Activated CD8-positive, alpha-beta memory T cell treated with anti-CD3 and anti-CD28 coated beads for 4 hours (primary cell): ENCODE measurements around the gene SHANK3.

ENCODE experiments used
- DNase-seq, 2 donors: peaks; one replicate each; pipeline ENCODE4 v3.0.0-alpha.2; 2020; ENCODE audit warnings: low read depth in 2 of 2

The SHANK3 gene

GRCh38 chr22:50678218-50678650 is 5.6 kb downstream of the SHANK3 start:
- no peak for DNase-seq

- no peak for DNase-seq
Observed at GRCh38 chr22:50678651-50679521, 6.3 kb downstream of the SHANK3 start.

GRCh38 chr22:50683086-50683993 is 10.7 kb downstream of the SHANK3 start:
- no peak for DNase-seq

DNA sequence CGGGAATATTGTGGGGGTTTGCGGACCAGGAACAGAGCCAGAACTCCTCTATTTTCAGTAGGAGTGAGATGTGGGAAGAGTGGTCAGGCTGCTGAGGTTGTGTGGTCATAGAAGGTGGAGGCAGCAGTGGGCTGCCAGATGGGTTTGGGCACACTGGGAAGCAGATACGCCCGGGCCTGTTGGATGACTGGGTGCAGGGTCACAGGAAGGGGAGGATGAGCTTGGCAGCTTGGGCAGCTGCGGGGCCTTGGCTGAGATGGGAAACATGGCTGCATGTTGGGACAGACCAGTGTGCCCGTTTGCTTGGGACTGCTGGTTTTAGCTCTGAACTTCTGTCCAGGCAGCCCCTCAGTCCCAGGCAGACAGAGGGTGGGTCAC is 11.4 kb downstream of the SHANK3 start:
- no peak for DNase-seq

DNA sequence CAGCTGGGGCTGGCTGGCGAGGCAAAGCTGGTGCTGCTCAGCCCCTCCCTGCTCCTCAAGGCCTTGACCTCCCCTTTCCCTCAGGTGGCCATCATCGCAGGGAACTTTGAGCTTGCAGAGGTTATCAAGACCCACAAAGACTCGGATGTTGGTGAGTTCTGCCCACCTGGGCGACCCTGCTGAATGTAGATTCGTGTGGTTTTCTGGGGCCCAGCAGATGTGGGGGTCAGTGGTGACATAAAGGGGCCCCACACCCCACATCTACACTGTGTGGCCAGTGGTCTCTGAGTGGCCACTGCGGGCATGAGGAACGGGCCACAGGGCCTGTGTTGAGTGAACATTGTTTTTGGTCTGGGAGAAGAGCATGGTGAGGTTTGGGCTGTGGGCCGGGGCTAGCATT is 11.9 kb downstream of the SHANK3 start:
- DNase-seq = no peak

- no peak for DNase-seq
Observed at GRCh38 chr22:50684986-50685385, 12.4 kb downstream of the SHANK3 start.

DNA sequence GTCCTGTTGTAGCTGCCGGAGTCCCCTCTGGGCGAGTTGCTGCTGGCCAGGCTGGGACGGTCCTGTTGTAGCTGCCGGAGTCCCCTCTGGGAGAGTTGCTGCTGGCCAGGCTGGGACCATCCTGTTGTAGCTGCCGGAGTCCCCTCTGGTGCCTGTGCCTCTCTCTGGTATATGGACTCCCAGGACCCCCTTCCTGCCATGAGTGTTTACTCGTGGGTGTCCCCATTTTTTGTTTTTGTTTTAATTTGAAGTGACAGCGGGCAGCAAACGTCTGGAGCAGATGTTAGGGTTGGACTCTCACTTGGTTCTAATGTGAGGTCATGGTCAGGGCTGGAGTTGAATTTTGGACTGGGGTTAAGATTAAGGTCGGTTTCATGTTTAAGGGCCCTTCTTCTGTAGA is 14.2 kb downstream of the SHANK3 start:
- DNase-seq = no peak

- DNase-seq = no peak
Observed at GRCh38 chr22:50687829-50688228, 15.2 kb downstream of the SHANK3 start.

GRCh38 chr22:50688448-50688847 is 15.8 kb downstream of the SHANK3 start:
- no peak for DNase-seq

GRCh38 chr22:50691521-50691920 is 18.9 kb downstream of the SHANK3 start:
- DNase-seq = no peak

DNA sequence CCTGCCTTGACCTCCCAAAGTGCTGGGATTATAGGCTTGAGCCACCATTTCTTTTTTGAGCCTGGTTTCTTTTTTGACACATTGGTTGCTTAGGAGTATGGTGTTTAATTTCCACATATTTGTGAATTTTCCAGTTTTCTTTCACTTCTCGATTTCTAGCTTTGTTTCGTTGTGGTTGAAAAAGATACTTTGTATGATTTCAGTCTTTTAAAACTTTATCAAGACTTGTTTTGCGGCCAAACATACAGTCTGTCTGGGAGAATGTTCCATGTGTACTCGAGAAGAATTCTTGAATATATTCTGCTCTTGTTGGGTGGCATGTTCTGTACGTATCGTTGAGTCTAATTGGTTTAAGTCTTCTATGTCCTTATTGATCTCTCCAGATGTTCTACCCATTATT is 20.8 kb downstream of the SHANK3 start:
- DNase-seq = no peak

DNA sequence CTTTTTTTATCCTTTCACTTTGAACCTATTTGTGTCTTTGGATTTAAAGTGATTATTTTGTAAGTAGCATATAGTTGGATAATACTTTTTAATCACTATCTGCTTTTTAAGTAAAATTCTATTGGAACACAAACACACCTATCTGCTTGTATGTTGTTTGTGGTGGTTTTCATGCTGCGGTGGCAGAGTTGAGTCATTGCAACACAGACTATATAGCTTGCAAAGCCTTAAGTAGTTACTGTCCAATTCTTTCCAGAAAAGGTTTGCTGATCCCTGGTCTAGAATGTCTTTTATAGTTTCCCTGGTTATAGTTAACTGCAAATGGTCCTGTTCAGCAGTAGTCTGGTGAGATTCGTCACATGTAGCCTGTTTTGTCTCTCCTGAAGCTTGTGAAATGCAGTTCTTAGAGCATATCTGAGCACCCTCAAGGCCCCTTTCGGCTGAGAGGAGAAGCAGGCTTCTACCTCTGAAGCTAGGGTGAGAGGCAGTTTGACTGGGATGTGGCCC is 21.5 kb downstream of the SHANK3 start:
- DNase-seq = no peak

- DNase-seq = no peak
Observed at GRCh38 chr22:50694766-50695420, 22.3 kb downstream of the SHANK3 start.

DNA sequence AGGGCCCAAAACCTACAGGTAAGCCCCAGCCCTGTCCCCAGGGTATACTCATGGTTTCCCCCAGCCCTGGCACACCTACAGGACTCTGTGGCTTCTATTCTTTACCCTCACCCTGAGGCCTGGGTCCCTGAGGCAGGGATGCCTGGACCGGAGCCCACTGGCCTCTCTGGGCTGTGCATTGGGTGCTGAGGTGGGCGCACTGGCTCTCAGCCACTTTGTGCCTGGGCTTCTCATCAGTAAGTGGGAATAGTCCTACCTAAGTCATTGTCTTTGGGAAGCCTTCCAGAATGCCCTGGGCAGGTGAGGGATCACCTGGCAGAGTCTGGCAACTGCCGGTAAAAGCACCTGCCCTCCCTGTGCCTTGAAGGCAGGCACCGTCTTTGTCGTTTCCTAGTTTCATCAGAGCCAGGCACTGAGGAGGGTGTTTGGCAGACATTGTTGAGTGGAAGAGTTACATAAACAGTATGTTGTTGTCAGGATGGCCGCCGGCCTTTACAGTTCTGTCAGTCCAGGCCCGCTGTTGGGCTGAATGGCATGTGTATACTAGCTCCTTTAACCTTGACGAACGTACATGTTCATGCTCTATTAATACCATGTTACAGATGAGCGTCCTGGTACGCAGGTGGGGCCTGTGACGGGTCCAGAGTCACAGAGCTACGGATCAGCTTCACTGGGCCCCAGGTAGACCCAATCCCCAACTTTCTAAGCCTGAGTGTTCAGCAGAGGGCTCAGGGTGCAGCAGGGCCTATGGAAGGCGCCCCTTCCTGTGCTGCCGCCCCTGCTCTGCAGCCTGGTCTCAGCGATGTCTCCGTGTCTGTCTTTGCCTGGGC is 23.0 kb downstream of the SHANK3 start:
- no peak for DNase-seq

DNA sequence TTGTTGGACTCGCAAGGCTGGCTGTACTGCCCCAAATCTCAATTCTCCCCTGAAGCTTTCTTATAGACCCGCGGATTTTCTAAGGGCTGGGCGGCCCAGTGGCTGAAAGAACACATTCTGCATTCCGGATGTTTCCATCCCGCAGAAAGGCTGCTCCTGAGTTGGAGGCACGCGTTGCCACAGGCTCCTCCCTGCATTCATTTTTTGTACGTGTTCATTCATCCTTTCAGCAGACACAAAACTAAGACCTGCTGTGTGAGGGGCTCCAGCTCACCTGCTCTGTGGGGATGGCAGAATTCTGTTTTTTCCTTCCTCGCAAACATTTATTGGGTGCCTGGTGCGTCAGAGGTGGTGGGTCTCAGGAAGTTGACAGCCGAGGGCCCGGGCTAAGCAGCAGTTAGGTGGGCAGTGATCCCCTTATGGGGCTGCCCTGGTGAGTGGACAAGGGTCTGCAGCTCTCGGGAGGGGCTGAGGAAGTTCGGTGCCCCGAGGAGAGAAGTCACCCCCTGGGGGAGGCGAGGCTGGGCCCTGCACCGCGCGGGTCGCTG is 23.7 kb downstream of the SHANK3 start:
- DNase-seq = no peak

DNA sequence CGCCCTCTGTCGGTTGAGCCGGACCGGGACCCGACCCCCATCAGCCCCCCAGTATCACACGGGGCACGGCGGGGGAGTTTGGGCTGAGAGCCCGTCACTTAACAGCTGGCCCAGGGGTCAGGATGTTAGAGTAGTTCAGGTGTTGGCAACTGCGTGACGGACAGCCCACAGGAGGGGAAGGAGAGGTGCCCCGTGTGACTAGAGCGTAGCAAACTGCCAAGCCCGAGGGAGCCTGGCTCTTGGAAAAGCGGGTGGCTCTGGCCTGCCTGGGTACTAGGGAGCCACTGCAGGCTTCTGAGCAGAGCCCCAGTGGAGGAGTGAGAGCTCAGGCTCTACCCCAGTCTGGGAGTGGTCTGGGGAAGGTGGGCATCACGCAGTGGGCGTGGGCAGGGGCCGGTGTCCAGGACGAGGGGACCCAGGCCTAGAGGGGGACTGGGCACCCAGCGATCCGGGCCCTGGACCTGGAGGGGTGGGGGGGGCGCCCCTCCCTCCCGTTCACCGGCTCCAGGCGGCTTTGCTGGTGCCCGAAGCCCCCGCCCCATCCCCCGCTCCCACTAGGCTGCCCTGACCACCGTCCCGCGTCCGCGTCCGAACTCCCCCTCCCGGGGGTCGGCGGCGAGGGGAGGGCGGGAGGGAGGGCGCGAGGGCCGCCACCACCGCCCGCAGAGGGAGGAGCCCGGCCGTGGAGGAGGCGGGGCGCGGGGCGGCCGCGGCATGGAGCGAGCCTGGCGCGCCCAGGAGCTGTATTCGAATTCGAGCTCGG is 24.4 kb downstream of the SHANK3 start:
- no peak for DNase-seq

GRCh38 chr22:50697667-50698506 is 25.3 kb downstream of the SHANK3 start:
- no peak for DNase-seq

DNA sequence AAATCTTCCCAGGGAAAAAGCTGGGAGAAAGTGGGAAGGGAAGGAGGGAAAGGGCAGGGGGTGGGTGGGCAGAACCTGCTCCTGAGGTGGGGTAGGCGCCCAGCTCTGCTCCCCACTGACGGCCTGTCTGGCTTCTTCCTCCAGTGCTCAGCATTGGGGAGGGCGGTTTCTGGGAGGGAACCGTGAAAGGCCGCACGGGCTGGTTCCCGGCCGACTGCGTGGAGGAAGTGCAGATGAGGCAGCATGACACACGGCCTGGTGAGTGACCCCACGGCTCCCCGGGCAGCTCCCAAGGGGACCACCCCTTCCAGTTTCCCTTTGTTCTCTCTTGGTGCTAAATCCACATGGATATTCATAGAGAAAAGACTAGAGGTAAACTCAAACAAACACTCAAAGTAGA is 25.9 kb downstream of the SHANK3 start:
- no peak for DNase-seq
